Colonic mucosa (tissue), 4 donors: ENCODE data around the gene ALG1L2. TPM values are rescaled to one million over a fixed set of nuclear protein-coding genes. Genes with fewer than 3 reads are reported as not detected.
"Not testable (repeated sequence)": the region's sequence is repeated elsewhere in the genome, so short reads cannot be mapped to it uniquely, and the experiment has no call there.

Experiments
- DNase-seq: peaks from one replicate; pipeline ENCODE4 v3.0.0-alpha.2; 2020
- H3K27ac ChIP-seq: fragments of 200-600 bp; one replicate; pipeline ENCODE4 v1.8.0; 2021
- H3K27me3 ChIP-seq: fragments of 200-600 bp; one replicate; pipeline ENCODE4 v1.8.0; 2021
- H3K36me3 ChIP-seq: fragments of 200-600 bp; one replicate; pipeline ENCODE4 v1.8.0; 2021
- H3K4me1 ChIP-seq: fragments of 200-600 bp; one replicate; pipeline ENCODE4 v1.8.0; 2021; ENCODE audit warnings: mild to moderate bottlenecking
- H3K4me3 ChIP-seq: fragments of 200-600 bp; one replicate; pipeline ENCODE4 v1.8.0; 2021
- H3K9ac ChIP-seq, 2 donors: one replicate each; pipeline ENCODE4 v1.7.0; 2013; ENCODE audit warnings: control low read depth in 2 of 2, low read depth in 2 of 2, low read length in 2 of 2
- H3K9me3 ChIP-seq: fragments of 200-600 bp; one replicate; pipeline ENCODE4 v1.8.0; 2021
- CTCF ChIP-seq: fragments of 200-600 bp; IDR thresholded peaks from one replicate; pipeline ENCODE4 v1.8.0; 2022; ENCODE audit warnings: antibody characterized with exemption, mild to moderate bottlenecking
- intact Hi-C: fragments of 100-400 bp; cut with DNase I; formaldehyde crosslinking; loops from one replicate; pipeline ENCODE4 v1.14.1; 2022
- total RNA-seq, 2 donors: library from RNA; stranded (reverse); fragmentation: NEBNext Ultra II Directional in 1 of 2; extraction: Animal tissue kit (Norgen Biotek cat#: 25700) in 1 of 2; gene quantifications; one replicate each; pipeline ENCODE4 v1.2.1, GENCODE V29; 2021
- donor health status: healthy.
- donor health status: DM: no; HTN: no; CAD: no.
- donor health status: DM: no; HTN: no; CAD: no.

The ALG1L2 gene
- total RNA-seq = 1 to 10 TPM in 1 of 2 donors, not detected in 1; 1.6 TPM

- Histone ChIP-seq H3K4me3 (no peak within 1 kb of the TSS), H3K27me3 (no peaks in the 10 kb centered on the region), H3K36me3 (no peaks in the 10 kb centered on the region), H3K27ac (no peak within 1 kb of the TSS), H3K9ac (no peak within 1 kb of the TSS), H3K9me3 (no peaks in the 10 kb centered on the region), H3K4me1 (no peaks in the 10 kb centered on the region)
- DNase-seq = no peak
- intact Hi-C loops = no loop called here
- TF ChIP-seq CTCF = no peak
Observed at GRCh38 chr3:130081351-130081881, at the start of gene ALG1L2. Gene ALG1L2, plus strand, starts transcription at chr3:130081831. Its CDS starts 186 bp downstream, at chr3:130082017.

GRCh38 chr3:130037126-130037815 lies 44.4 kb upstream of the ALG1L2 start:
- H3K27ac ChIP-seq, H3K4me3 ChIP-seq, H3K36me3 ChIP-seq, H3K27me3 ChIP-seq, DNase-seq, H3K9ac ChIP-seq, H3K4me1 ChIP-seq, intact Hi-C loops, H3K9me3 ChIP-seq: not testable (repeated sequence)

GRCh38 chr3:130042736-130043135 lies 38.9 kb upstream of the ALG1L2 start:
- DNase-seq, H3K36me3 ChIP-seq, intact Hi-C loops, H3K4me3 ChIP-seq, H3K9ac ChIP-seq, H3K27me3 ChIP-seq, H3K4me1 ChIP-seq, H3K9me3 ChIP-seq, H3K27ac ChIP-seq: not testable (repeated sequence)

GRCh38 chr3:130043658-130044057 lies 38.0 kb upstream of the ALG1L2 start:
- DNase-seq, H3K4me1 ChIP-seq, H3K9me3 ChIP-seq, H3K27ac ChIP-seq, H3K36me3 ChIP-seq, H3K9ac ChIP-seq, H3K4me3 ChIP-seq, intact Hi-C loops, H3K27me3 ChIP-seq: not testable (repeated sequence)

GRCh38 chr3:130044370-130044769 lies 37.3 kb upstream of the ALG1L2 start:
- no peak for TF ChIP-seq CTCF
- H3K4me3 ChIP-seq = no peak overlapping the region
- H3K4me1 ChIP-seq = no peaks in the 10 kb centered on the region
- no peak for DNase-seq
- no peaks in the 10 kb centered on the region for H3K27me3 ChIP-seq
- intact Hi-C loops = no loop called here
- H3K9me3 ChIP-seq = no peaks in the 10 kb centered on the region
- H3K36me3 ChIP-seq = no peaks in the 10 kb centered on the region
- no peak overlapping the region for H3K27ac ChIP-seq
- no peak overlapping the region for H3K9ac ChIP-seq

GRCh38 chr3:130048726-130049125 lies 32.9 kb upstream of the ALG1L2 start:
- Histone ChIP-seq H3K4me1 (no peaks in the 10 kb centered on the region), H3K27me3 (no peaks in the 10 kb centered on the region), H3K36me3 (no peaks in the 10 kb centered on the region), H3K4me3 (no peak overlapping the region), H3K27ac (no peak overlapping the region), H3K9ac (no peak overlapping the region), H3K9me3 (no peaks in the 10 kb centered on the region)
- DNase-seq = no peak
- intact Hi-C loops = no loop called here
- no peak for TF ChIP-seq CTCF

GRCh38 chr3:130052366-130052765 lies 29.3 kb upstream of the ALG1L2 start:
- intact Hi-C loops, H3K27ac ChIP-seq, H3K4me1 ChIP-seq, H3K9ac ChIP-seq, H3K9me3 ChIP-seq, H3K36me3 ChIP-seq, H3K4me3 ChIP-seq, DNase-seq, H3K27me3 ChIP-seq: not testable (repeated sequence)

- not testable (repeated sequence) for DNase-seq, H3K27ac ChIP-seq, H3K9me3 ChIP-seq
Observed at GRCh38 chr3:130052965-130053364, 28.7 kb upstream of the ALG1L2 start.

GRCh38 chr3:130057536-130058266 lies 23.9 kb upstream of the ALG1L2 start:
- H3K4me1 ChIP-seq, H3K27ac ChIP-seq, H3K27me3 ChIP-seq, H3K36me3 ChIP-seq, H3K9ac ChIP-seq, DNase-seq, H3K9me3 ChIP-seq, intact Hi-C loops, H3K4me3 ChIP-seq: not testable (repeated sequence)

More at GRCh38 chr3:130052965-130053364, 28.7 kb upstream of the ALG1L2 start:
- H3K27me3 ChIP-seq, H3K9ac ChIP-seq, H3K4me1 ChIP-seq, intact Hi-C loops, H3K36me3 ChIP-seq, H3K4me3 ChIP-seq: not testable (repeated sequence)

GRCh38 chr3:130058267-130058657 lies 23.4 kb upstream of the ALG1L2 start:
- H3K27me3 ChIP-seq, H3K4me3 ChIP-seq, H3K9me3 ChIP-seq, DNase-seq, H3K9ac ChIP-seq, H3K27ac ChIP-seq, intact Hi-C loops, H3K36me3 ChIP-seq, H3K4me1 ChIP-seq: not testable (repeated sequence)
